SKM-1 treated with dmso at 0.1 percent for 144 hours (cell line): ENCODE results near the gene LUM.
"Not testable (repeated sequence)": the region's sequence is repeated elsewhere in the genome, so short reads cannot be mapped to it uniquely, and the experiment has no call there.

ENCODE experiments used
- DNase-seq: peaks from one replicate; lab custom pipeline; 2025; ENCODE audit not compliant: unreplicated experiment; lab: John Stamatoyannopoulos, UW

Gene LUM

DNA sequence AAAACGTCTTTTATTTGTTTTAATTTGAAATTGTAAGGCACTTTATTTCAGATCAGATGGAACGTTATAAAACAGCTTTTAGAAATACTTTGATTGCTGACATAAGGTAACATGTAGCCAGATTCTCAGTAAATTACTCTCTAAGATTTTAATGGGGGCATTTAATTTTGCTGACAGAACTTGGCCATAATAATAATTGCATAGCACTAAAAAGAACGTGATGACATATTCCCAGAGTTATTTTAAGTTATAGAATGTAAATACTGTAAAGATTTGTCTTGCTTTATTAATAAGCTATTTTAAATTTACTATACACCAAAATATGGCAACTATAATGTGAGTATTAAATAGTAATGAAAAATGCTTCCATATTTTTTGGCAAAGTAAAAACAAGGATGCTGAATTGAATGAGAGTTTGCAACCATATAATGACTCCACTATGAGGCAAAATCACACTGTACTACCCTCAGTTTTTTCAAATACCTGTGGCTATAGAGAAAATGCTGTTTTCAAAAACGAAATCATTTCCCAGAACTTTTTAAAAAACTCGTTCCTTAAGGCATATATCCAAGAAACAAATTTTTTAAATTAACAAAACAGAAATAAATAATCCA is 876 bp downstream of the LUM start:
- DNase-seq: no peak

DNA sequence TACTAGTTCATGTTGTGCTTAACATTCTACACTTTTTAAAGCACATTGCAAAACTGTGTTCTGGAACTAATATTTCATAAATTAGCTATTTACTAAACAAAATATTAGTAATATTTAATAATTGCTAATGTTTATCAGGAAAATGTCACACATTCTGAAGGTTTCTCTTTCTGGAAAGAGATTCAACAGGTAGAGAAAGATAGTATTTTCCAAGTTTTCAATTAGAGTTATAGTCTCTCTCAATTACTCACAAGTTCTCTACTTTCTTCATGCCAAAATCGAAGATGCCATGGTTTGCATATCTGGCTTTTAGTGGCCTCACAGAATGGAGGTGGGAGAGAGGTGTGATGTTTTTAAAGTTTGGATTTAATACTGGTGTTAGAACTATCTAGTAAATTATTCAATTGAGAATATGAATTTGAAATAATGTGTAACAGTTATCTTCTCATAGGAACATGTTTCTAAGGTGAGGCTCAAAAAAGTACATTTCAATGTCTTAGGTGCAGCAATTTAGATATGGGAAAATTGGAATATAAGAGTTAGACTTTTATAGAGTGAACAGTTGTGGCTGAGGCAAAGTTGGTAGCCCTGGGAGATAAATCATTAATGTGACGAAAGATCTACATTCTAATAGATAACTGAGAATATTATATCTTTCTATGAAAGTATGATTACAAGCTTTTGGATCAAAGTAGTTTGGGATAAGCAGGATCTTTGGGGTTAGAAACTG is 1.5 kb downstream of the LUM start:
- DNase-seq: no peak

DNA sequence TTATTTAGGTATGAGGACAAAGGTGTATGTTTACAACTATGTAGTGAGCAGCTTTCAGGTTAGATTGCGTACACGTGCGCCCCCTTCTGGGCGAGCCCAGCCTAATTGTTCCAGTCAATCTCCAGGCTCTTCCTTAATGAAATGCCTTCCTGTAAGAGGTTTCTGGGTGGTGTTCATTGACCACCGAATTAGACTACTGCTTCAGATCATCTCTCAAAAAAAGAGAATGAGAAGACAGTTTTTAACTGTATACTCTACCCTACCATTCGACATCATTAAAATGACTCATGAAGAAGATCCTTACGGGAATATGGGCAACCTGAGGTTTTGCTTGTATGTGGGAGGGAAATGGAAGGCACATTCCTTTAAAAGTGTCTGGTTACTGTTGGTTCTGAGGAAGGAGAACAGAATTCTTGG is 2.1 kb downstream of the LUM start:
- DNase-seq: peak; percentile 13

DNA sequence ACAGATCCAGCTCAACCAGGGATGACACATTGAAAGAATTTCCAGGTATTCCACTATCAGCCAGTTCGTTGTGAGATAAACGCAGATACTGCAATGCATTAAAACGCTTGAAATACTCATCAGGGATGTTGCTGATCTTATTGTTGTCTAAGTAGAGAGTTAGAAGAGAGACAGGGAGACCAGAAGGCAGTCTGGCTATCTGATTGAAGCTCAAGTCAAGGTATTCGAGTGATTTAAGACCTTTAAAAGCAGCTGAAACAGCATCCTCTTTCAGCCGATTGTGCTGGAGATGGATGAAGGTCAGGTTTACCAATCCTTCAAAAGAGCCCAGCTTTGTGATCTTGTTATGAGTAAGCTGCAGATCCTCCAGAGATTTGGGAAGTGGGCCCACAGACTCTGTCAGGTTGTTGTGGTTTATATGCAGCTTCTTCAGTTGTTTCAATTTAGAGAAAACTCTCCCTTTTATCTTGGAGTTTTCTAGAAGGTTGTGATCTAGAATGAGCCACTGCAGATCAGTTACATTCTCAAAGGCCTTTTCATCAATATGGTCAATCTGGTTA is 3.0 kb downstream of the LUM start:
- no peak for DNase-seq

DNA sequence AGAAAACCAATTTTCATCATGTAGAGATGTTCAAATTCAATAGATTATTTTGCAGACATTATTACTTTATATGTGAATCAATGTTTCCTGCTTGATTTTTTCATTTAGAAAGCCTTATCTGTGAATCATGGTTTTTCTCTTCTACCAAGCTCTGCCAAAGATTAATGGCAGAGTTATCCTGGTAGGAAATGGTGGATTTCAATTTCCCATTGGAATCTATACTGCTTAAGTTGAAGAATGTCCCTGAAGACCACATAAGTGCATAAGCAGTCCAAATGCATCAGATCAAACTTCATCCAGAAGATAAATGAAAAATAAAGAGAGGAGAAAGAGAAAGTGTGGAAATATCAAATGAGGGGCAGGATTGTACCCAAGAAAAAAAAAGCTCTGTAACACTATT is 5.0 kb downstream of the LUM start:
- no peak for DNase-seq

DNA sequence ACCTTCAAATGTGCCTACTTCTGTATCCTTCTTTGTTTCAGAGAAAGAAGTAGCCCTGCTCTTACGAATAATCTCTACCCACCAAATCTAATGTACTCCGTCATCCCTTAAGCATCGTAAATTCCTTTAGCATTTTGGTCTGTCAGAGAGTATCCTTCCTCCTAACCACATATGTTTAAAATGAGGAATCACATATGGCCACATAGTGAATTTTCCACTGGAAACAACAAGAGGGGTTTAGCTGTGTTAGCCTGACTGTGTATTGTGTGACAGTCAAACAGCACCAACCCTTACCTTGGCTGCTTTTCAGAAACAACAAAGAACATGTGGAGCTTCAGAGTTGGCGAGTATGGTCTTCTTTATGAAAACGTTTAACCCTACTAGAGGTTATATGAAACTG is 5.5 kb downstream of the LUM start:
- DNase-seq: no peak

DNA sequence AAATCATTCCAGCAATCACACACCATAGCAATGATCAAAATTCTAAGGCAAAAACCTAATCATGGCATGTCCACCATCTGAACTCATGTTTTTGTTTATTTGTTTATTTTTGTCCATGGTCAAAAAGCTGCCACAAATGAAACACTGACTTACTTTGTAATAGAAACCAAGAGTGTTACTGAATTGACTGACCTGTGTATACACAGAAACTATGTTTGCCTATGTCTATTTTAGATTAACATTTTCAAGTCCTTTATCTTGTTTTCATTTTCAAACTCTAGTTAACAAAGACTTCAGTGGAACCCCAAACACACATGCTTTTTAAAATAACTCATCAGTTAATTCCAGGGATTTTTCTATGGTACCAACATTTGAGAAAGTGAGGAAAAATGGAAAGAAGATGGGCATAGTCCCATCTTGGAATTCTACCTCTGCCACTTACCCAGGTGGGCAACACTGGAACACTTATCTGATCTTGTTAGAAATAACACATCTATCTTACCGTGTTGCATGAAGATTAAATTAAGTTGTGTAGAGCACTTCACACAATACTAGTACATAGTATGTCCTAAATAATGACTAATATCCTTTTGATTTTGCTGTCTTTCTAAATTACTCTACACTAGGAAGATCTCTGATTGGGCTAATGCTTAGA is 6.4 kb downstream of the LUM start:
- no peak for DNase-seq

DNA sequence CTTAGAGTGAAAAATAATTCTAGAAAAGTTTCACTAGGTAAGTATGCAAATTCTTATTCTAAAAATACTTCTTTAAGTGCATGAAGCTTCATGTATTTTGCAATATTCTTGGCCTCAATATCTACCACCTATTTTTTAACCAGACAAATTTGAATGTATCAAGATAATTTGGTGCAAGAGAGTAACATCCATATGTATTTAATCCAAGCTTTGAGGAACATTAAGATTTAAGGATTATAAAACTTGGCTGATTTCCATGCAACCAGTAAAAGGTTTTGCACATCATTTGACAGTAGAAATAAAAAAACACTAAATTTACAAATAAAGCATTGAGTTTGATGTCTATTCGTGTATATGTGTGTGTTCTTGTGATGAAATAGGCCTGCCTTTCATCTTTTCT is 7.7 kb downstream of the LUM start:
- no peak for DNase-seq

DNA sequence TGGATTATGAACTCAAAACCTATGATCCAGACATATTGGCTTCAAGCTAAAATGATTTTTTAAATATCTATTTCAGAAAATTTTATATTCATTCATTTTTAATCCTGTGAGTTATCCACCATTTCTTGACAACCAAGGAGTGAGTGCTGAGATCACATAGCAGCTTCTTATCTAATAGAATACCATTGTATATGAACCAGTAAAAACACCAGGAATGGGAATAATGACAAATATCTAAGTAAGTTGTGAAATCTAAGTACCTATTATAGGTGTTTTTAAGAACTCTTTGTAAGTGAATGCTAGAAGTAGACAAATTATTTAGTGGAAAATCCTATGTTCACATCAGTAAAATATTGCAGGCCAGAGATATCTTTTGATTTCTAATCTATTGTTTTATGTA is 8.2 kb downstream of the LUM start:
- DNase-seq: no peak

DNA sequence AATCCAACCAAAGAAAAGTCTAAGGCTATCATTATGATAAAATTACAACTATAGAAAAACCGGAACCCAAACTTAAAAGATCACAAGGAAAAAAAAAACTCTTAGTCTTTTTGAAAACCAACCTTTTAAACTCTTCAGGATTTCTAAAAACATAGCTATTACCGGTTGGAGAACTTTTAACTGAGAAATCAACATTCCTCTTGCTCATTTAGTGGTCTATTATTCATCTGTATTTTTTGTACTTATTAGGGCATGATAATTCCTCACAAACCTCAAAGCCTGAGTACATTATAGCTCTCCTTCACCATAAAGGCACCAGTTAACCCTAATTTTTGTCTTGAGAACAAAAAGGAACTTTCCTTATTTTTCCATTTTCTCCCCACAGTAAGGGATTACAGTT is 10.4 kb downstream of the LUM start:
- no peak for DNase-seq

DNA sequence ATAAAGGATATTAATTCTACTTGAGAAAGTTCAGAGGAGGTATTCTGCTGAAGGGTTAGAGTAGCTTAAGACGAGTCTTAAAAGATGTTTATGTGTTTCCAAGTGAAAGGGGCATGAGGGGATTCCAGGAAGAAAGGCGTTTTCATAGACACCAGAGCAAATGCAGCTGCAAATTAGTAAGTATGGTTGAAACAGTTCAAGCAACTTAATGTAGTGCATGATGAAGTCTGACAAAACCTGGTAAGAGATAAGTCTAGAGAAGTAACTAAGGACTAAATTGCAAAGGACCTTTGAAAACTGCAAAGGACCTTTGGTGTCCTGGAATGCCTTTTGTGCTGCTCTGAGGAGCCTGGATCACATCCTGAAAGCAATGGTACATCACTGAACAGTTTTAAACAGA is 11.5 kb downstream of the LUM start:
- DNase-seq: no peak

DNA sequence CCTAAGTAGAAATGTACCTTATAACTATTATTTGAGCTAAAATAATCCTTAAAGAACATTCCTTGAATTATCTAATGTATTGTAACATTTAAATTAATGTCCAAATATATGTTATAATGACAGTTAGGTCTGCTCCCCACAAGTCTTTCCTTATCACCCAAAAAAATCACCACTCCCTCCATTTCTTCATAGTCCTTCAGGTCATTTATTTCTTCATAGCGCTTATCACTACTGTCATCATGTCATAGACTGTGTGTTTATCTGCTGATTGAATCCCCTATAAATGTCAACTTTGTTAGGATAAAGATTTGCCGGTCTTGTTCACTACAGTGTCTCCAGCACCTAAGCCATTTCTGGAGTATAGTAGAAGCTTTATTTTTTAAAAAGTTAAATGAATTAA is 12.0 kb downstream of the LUM start:
- no peak for DNase-seq

DNA sequence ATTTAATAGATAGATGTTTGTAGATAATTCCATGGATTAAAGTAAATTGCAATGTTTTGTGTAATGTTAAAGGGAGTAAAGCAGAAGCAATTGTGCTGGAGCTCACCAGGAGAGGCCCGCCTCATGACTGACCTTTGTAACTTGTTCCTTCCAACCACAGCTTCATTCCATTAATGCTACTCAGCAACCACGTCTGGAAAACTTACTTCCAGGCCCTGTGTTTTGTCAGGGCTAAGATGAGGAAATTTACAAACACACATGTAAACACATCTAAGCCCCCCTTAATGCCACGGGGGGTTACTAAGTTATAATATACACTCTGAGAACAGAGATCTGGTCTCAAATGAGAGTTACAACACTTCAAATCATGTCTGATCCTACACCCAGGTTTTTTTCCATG is 12.4 kb downstream of the LUM start:
- no peak for DNase-seq

DNA sequence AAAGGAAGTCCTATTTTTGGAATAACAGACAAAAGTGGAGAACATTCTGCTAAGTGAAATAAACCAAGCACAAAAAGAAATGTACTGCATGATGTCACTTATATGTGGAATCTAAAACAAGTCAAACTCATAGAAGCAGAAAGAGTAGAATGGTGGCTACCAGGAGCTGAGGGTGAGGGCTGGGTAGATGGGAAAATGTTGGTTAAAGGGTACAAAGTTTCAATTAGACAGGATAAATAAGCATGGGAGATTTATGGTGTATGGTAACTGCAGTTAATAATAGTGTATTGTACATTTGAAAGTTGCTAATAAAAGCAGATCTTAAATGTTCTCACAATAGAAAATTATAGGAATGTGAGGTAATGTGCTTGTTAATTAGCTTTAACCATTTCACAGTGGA is 12.8 kb downstream of the LUM start:
- no peak for DNase-seq

DNA sequence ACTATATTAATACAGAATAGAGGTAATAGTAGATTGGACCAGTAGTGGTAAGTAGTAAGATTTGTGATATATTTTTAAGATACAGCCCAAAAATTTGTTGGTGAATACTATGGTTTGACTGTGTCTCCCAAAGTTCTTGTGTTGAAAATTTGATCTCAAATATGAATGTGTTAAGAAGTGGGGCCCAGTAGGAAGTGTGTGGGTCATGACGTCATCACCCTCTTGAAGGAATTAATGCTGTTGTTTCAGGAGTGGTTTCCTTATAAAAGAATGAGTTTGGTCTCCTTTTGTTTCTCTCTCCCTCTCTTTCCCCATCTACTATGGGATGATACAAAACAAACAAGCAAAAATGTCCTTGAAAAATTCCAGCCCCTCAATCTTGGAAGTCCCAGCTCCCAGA is 16.3 kb downstream of the LUM start:
- DNase-seq: no peak

DNA sequence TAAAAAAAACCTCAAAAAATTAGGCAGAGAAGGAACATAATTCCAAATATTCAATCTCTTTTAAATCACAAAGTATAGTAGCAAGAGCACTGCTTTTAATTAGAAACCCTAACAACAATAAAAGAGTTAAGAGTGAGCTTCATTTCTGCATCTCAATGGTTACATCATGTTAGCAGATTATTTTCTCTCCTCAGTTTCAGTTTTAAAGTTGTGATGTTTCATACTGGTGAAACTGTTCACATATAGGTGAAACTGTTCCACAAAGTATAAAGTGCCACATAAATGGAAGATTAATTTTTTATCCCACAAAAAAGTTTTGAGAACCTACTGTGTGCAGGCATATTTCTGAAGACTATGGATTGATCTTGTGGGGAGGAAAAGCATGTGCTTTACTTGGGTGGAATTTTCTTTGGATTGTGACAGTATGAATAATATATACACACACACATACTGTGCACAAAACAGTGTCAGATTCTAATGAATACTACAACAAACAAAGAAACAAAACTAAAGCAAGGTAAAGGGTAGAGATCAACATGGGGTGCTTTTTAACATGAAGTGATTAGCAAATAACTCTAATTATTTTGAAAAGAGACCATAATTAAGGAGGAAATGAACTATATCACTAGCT is 17.1 kb downstream of the LUM start:
- DNase-seq: no peak

DNA sequence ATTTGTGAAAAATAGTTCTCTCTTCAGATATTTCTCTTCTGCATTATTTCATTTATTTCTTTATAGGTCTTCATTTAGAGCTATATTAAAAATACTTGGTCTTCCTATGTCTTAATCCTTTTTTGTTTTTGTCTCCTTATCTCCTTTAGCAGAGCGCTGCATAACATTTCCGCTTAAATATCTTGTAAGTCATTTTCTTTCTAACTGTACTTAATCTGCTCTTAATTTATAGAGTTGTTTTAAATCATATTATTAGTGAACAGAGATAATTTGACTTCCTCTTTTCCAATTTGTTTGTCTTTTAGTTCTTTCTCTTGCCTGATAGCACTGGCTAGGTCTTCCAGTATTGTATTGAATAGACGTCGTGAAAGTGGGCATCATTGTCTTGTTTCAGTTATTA is 18.0 kb downstream of the LUM start:
- no peak for DNase-seq

DNA sequence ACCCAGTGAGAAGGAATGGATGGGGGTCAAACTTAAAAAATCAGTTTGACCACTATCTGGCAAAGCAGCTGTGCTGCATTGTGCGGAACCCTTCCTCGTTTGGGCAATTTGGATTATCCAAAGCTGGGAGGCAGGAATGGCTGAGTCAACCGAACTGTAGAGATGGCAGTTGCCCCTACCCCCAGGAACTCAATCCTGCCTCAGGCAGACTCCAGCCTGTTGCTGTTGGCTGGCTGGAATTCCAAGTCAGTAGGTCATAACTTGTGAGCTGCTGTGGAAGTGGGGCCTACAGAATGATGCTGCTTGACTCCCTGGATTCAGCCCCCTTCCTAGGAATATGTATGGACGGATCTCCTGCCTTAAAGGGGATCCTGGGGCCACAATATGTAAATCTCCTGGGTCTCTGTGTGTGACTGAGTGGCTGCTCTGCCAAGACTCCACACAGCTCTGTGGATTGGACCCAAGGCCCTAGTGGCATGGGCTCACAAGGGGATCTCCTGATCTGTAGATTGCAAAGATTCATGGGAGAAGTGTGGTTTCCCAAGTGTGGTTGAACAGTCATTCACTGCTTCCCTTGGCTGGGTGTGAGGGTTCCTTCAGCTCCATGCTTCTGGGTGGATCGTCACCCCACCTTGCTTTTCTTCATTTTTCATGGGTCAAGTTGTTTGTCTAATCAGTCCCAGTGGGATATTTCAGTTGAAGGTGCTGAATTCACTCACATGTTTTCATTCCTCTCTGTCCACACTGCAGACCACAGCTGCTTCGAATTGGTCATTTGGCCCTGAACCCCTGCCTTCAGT is 19.2 kb downstream of the LUM start:
- no peak for DNase-seq

DNA sequence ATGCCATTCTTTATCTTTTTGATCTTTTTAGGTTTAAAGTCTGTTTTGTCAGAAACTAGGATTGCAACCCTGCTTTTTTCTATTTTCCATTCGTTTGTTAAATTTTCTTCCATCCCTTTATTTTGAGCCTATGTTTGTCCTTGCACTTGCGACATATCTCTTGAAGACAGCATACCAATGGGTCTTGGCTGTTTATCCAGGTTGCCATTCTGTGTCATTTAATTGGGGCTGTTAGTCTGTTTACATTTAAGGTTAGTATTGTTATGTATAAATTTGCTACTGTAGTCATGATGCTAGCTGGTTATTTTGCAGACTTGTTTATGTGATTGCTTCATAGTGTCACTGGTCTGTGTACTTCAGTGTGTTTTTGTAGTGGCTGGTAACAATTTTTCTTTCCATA is 21.3 kb downstream of the LUM start:
- not testable (repeated sequence) for DNase-seq

DNA sequence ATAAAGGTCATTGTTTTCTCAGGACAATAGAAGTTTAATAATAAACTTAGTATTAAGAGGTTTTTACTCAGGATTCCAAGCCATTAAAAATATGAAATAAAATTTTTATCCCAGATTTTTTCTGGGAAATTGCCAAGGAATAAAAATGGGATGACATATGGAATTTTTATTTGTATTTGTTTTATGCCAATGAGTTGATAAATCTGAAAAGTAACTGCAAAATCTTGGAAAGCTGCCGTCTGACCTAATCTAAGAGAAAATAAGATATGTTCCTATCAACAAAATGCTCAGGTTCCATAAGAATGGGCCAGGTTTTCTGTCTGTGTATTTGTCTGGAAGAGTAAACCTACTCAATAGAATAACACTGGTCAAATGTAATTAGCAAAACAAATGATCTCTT is 31.3 kb downstream of the LUM start:
- DNase-seq: no peak

DNA sequence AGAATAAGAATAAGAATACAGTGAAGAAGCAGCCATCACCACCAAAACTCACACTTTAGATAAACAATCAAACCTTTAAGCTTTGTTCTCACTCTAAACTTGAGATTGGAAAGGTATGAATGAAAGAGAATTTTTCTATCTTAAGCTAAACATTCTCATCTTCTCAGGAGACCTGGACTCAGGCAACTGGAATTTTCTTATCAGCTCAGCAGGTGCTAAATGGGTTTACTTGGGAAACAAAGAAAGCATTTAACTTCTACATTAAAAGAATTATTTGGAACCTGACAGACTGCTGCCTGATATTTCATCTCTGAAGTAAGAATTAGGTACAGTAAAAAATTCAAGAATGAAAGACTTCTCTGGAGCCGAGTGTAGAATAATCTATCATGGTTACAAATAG is 32.8 kb downstream of the LUM start:
- DNase-seq: no peak
